H1 (cell line): ENCODE results near the gene ASAP2.

Experiments used
- EP300 ChIP-seq, 2 experiments: IDR thresholded peaks; 1 replicate in 1 of 2; 2 replicates in 1 of 2; pipeline ENCODE4 v1.6.1; 2011 to 2012; ENCODE audit warnings: low read depth in 2 of 2, low read length in 2 of 2, mild to moderate bottlenecking in 2 of 2, borderline replicate concordance in 1 of 2, inconsistent platforms in 1 of 2, moderate library complexity in 1 of 2
- EZH2 ChIP-seq: fragments of 200-600 bp; sonication (generic); IDR thresholded peaks from 2 replicates; pipeline ENCODE4 v1.7.1; 2012; ENCODE audit warnings: low read depth, mild to moderate bottlenecking, moderate library complexity, low read length, inconsistent platforms; ENCODE audit not compliant: severe bottlenecking
- JUND ChIP-seq: IDR thresholded peaks from 2 replicates; pipeline ENCODE4 v1.6.1; 2011; ENCODE audit warnings: mild to moderate bottlenecking, improper control_type of control experiment, low read length
- POLR2A ChIP-seq, 2 experiments: IDR thresholded peaks; 1 replicate in 1 of 2; 2 replicates in 1 of 2; pipeline ENCODE4 v1.6.1; 2011; ENCODE audit warnings: low read depth in 2 of 2, low read length in 2 of 2, mild to moderate bottlenecking in 2 of 2; ENCODE audit errors: control extremely low read depth in 1 of 2
- SIRT6 ChIP-seq: IDR thresholded peaks from one replicate; pipeline ENCODE4 v1.7.1; 2012; ENCODE audit warnings: low read length, inconsistent platforms
- TAF1 ChIP-seq: IDR thresholded peaks from 2 replicates; pipeline ENCODE4 v1.6.1; 2011; ENCODE audit warnings: mild to moderate bottlenecking, low read depth, low read length
- TBP ChIP-seq: IDR thresholded peaks from 2 replicates; pipeline ENCODE4 v1.6.1; 2011; ENCODE audit warnings: low read depth, low read length, improper control_type of control experiment
- TF ChIP-seq, protein P1 (sequence below), 3 experiments: IDR thresholded peaks; 1 replicate in 2 of 3; 2 replicates in 1 of 3; pipeline versions ENCODE4 v1.5.1 to v1.6.1; 2011; ENCODE audit warnings: low read length in 3 of 3, mild to moderate bottlenecking in 3 of 3, inconsistent platforms in 2 of 3, low read depth in 1 of 3, moderate library complexity in 1 of 3; ENCODE audit not compliant: insufficient read depth in 1 of 3; ENCODE audit errors: control extremely low read depth in 1 of 3
- TF ChIP-seq, protein P2 (sequence below): IDR thresholded peaks from 2 replicates; pipeline ENCODE4 v1.6.1; 2011; ENCODE audit warnings: low read depth, mild to moderate bottlenecking, low read length; ENCODE audit not compliant: insufficient read depth
- TF ChIP-seq, protein P3 (sequence below): IDR thresholded peaks from 2 replicates; pipeline ENCODE4 v1.6.1; 2012; ENCODE audit warnings: inconsistent platforms
- TF ChIP-seq, protein P4 (sequence below): IDR thresholded peaks from 2 replicates; pipeline ENCODE4 v1.6.1; 2012; ENCODE audit warnings: inconsistent platforms
- TF ChIP-seq, protein P5 (sequence below): IDR thresholded peaks from 2 replicates; pipeline ENCODE4 v1.6.1; 2011; ENCODE audit warnings: low read length, improper control_type of control experiment
- TF ChIP-seq, protein P6 (sequence below): IDR thresholded peaks from 2 replicates; pipeline ENCODE4 v1.6.1; 2012; ENCODE audit warnings: low read length, inconsistent platforms

DNA sequence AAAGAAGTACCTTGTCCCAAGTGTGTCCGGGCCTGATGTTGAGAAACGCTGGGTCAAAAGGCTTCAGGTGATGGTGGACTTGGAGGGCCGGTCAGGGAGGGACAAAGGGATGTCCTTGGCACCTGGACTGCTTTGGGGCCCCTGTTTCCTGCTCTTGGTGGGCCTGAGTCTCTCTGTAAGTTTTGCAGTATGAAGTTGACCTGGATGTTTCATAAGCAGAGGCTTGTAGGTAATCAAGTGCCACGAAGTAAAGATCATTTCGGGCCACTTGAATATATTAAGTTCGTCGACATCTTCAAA, 29.4 kb downstream of the ASAP2 start:
- TF ChIP-seq JUND (no peak), POLR2A (IDR thresholded peaks at IDR 0.05; ENCODE audit: control extremely low read depth in 1 of 2, low read depth in 2 of 2, low read length in 2 of 2) (no peak), TBP (no peak), EZH2 (no peak), TAF1 (no peak), SIRT6 (no peak), EP300 (IDR thresholded peaks at IDR 0.05; ENCODE audit: borderline replicate concordance in 1 of 2, low read depth in 2 of 2, low read length in 2 of 2) (no peak)
- TF ChIP-seq, protein P1, sequence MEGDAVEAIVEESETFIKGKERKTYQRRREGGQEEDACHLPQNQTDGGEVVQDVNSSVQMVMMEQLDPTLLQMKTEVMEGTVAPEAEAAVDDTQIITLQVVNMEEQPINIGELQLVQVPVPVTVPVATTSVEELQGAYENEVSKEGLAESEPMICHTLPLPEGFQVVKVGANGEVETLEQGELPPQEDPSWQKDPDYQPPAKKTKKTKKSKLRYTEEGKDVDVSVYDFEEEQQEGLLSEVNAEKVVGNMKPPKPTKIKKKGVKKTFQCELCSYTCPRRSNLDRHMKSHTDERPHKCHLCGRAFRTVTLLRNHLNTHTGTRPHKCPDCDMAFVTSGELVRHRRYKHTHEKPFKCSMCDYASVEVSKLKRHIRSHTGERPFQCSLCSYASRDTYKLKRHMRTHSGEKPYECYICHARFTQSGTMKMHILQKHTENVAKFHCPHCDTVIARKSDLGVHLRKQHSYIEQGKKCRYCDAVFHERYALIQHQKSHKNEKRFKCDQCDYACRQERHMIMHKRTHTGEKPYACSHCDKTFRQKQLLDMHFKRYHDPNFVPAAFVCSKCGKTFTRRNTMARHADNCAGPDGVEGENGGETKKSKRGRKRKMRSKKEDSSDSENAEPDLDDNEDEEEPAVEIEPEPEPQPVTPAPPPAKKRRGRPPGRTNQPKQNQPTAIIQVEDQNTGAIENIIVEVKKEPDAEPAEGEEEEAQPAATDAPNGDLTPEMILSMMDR (IDR thresholded peaks at IDR 0.05; ENCODE audit: control extremely low read depth in 1 of 3, insufficient read depth in 1 of 3, low read depth in 1 of 3, low read length in 3 of 3) = no peak
- TF ChIP-seq, protein P2, sequence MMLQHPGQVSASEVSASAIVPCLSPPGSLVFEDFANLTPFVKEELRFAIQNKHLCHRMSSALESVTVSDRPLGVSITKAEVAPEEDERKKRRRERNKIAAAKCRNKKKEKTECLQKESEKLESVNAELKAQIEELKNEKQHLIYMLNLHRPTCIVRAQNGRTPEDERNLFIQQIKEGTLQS = no peak
- TF ChIP-seq, protein P3, sequence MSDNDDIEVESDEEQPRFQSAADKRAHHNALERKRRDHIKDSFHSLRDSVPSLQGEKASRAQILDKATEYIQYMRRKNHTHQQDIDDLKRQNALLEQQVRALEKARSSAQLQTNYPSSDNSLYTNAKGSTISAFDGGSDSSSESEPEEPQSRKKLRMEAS = no peak
- TF ChIP-seq, protein P4, sequence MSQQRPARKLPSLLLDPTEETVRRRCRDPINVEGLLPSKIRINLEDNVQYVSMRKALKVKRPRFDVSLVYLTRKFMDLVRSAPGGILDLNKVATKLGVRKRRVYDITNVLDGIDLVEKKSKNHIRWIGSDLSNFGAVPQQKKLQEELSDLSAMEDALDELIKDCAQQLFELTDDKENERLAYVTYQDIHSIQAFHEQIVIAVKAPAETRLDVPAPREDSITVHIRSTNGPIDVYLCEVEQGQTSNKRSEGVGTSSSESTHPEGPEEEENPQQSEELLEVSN = no peak
- TF ChIP-seq, protein P5, sequence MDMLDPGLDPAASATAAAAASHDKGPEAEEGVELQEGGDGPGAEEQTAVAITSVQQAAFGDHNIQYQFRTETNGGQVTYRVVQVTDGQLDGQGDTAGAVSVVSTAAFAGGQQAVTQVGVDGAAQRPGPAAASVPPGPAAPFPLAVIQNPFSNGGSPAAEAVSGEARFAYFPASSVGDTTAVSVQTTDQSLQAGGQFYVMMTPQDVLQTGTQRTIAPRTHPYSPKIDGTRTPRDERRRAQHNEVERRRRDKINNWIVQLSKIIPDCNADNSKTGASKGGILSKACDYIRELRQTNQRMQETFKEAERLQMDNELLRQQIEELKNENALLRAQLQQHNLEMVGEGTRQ = no peak
- TF ChIP-seq, protein P6, sequence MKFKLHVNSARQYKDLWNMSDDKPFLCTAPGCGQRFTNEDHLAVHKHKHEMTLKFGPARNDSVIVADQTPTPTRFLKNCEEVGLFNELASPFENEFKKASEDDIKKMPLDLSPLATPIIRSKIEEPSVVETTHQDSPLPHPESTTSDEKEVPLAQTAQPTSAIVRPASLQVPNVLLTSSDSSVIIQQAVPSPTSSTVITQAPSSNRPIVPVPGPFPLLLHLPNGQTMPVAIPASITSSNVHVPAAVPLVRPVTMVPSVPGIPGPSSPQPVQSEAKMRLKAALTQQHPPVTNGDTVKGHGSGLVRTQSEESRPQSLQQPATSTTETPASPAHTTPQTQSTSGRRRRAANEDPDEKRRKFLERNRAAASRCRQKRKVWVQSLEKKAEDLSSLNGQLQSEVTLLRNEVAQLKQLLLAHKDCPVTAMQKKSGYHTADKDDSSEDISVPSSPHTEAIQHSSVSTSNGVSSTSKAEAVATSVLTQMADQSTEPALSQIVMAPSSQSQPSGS = no peak
